ENCODE data around the gene UGT1A1. TPM values are rescaled to one million over a fixed set of nuclear protein-coding genes. Genes with fewer than 3 reads are reported as not detected.

UGT1A1 gene
- total and polyA plus RNA-seq, 2 of the 13 experiments (the other 11 are each of a cell fraction or from before 2014, with no cell fraction given), result 0.69 to 0.75 TPM

- TF ChIP-seq, protein P1, sequence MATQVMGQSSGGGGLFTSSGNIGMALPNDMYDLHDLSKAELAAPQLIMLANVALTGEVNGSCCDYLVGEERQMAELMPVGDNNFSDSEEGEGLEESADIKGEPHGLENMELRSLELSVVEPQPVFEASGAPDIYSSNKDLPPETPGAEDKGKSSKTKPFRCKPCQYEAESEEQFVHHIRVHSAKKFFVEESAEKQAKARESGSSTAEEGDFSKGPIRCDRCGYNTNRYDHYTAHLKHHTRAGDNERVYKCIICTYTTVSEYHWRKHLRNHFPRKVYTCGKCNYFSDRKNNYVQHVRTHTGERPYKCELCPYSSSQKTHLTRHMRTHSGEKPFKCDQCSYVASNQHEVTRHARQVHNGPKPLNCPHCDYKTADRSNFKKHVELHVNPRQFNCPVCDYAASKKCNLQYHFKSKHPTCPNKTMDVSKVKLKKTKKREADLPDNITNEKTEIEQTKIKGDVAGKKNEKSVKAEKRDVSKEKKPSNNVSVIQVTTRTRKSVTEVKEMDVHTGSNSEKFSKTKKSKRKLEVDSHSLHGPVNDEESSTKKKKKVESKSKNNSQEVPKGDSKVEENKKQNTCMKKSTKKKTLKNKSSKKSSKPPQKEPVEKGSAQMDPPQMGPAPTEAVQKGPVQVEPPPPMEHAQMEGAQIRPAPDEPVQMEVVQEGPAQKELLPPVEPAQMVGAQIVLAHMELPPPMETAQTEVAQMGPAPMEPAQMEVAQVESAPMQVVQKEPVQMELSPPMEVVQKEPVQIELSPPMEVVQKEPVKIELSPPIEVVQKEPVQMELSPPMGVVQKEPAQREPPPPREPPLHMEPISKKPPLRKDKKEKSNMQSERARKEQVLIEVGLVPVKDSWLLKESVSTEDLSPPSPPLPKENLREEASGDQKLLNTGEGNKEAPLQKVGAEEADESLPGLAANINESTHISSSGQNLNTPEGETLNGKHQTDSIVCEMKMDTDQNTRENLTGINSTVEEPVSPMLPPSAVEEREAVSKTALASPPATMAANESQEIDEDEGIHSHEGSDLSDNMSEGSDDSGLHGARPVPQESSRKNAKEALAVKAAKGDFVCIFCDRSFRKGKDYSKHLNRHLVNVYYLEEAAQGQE (IDR thresholded peaks at IDR 0.05; ENCODE audit: borderline replicate concordance in 1 of 2, low read depth in 1 of 2, low read length in 2 of 2), result peak in 1 of 2 experiments; percentile 87; a peak in 2 of 4 replicates
- TF ChIP-seq HMG20B (CRISPR knock-in tag; conservative IDR thresholded peaks at IDR 0.05) (peak; percentile 99), ZNF780A (CRISPR knock-in tag; IDR thresholded peaks at IDR 0.05) (no peak), POLR2G (IDR thresholded peaks at IDR 0.05; ENCODE audit: low read depth, low read length) (no peak), ETV5 (CRISPR knock-in tag; IDR thresholded peaks at IDR 0.05; ENCODE audit: borderline replicate concordance) (peak; percentile 79; the same call in 1 of the 2 replicates), ZFP36L1 (CRISPR knock-in tag; IDR thresholded peaks at IDR 0.05) (peak; percentile 89; the same call in 1 of the 2 replicates), RARA (CRISPR knock-in tag; IDR thresholded peaks at IDR 0.05) (peak; percentile 100), ZNF770 (CRISPR knock-in tag; IDR thresholded peaks at IDR 0.05) (no peak), MATR3 (CRISPR knock-in tag; IDR thresholded peaks at IDR 0.05) (no peak), CHD2 (IDR thresholded peaks at IDR 0.05; ENCODE audit: low read depth, low read length) (no peak), SRF (IDR thresholded peaks at IDR 0.05; ENCODE audit: low read depth, low read length) (no peak), CAMTA2 (CRISPR knock-in tag; IDR thresholded peaks at IDR 0.05; ENCODE audit: borderline replicate concordance) (no peak), ZNF557 (CRISPR knock-in tag; IDR thresholded peaks at IDR 0.05) (0 out of 2 replicates have a peak, but pooled peaks have one; percentile 47), BHLHE40 (IDR thresholded peaks at IDR 0.05; ENCODE audit: low read length) (peak; percentile 57; the same call in 1 of the 2 replicates), TGIF2 (CRISPR knock-in tag; IDR thresholded peaks at IDR 0.05) (peak; percentile 82), ZNF615 (CRISPR knock-in tag; IDR thresholded peaks at IDR 0.05; ENCODE audit: borderline replicate concordance) (no peak), RCOR2 (CRISPR knock-in tag; IDR thresholded peaks at IDR 0.05) (peak; percentile 92), ZBTB33 (CRISPR knock-in tag; IDR thresholded peaks at IDR 0.05) (peak; percentile 51; the same call in 1 of the 2 replicates), FOXK2 (IDR thresholded peaks at IDR 0.05) (0 out of 2 replicates have a peak, but pooled peaks have one; percentile 31)
- TF ChIP-seq, protein P2, sequence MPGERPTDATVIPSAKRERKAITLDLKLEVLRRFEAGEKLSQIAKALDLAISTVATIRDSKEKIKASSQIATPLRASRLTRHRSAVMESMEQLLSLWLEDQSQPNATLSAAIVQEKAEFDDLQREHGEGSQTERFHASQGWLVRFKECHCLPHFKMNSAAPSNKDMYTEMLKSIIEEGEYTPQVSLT (CRISPR knock-in tag; IDR thresholded peaks at IDR 0.05; ENCODE audit: borderline replicate concordance, low read depth), result no peak
- TF ChIP-seq, protein P3, sequence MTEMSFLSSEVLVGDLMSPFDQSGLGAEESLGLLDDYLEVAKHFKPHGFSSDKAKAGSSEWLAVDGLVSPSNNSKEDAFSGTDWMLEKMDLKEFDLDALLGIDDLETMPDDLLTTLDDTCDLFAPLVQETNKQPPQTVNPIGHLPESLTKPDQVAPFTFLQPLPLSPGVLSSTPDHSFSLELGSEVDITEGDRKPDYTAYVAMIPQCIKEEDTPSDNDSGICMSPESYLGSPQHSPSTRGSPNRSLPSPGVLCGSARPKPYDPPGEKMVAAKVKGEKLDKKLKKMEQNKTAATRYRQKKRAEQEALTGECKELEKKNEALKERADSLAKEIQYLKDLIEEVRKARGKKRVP (CRISPR knock-in tag; IDR thresholded peaks at IDR 0.05), result peak in 1 of 2 experiments; percentile 83; a peak in 2 of 4 replicates
These were observed 3.5 kb upstream of the UGT1A1 start (continued) for GRCh38 chr2:233756429-233757081.
